Measurements from ENCODE around the gene AVPR1B.

The AVPR1B gene

DNA sequence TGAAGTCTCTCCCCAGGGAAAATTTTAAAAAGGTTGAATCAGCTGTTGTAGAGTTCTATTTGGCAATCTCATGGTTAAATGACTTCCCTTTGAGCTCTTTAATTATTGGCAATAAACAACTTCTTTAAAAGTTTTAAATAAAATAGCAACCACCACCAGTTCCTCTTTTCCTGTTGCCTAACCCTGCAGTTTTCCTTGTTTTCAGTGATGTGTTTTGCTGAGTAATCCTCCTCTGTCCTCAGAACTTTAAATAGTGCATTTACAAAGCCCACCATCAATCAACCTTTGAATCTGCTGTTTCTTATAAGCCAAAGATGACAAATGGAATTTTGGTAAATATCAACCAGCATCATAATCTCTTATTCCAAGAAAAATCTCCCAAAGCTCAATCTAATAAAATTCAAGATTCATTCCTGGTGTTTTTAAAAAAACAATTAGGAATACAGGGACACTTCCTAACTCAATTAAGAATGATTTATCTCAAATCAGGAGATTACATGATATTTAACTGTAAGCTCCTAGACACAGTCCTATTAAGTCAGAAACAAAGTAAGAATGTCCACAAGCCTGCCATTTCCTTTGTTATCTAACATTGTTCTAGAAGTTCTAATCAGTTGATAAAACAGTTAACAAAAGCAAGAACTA is 14.8 kb downstream of the AVPR1B start:
- no peak overlapping the region for H3K4me3 ChIP-seq (ENCODE audit: low read length in 2 of 2)
- no peak overlapping the region for H3K9ac ChIP-seq (ENCODE audit: low read depth in 1 of 2, low read length in 2 of 2)
- H3K36me3 ChIP-seq (ENCODE audit: control insufficient read depth in 2 of 2, insufficient read depth in 2 of 2, low read length in 2 of 2), result no peaks in the 10 kb centered on the region
- no peaks in the 10 kb centered on the region for H3K9me3 ChIP-seq (ENCODE audit: control insufficient read depth in 2 of 2, low read length in 2 of 2)
- H3K27me3 ChIP-seq (ENCODE audit: control insufficient read depth in 2 of 2, insufficient read depth in 2 of 2, low read length in 2 of 2), result no peaks in the 10 kb centered on the region
- H3K27ac ChIP-seq (ENCODE audit: low read depth in 2 of 2, low read length in 2 of 2), result no peak overlapping the region
- no peaks in the 10 kb centered on the region for H3K4me1 ChIP-seq (ENCODE audit: control insufficient read depth in 2 of 2, insufficient read depth in 2 of 2, low read length in 2 of 2)

DNA sequence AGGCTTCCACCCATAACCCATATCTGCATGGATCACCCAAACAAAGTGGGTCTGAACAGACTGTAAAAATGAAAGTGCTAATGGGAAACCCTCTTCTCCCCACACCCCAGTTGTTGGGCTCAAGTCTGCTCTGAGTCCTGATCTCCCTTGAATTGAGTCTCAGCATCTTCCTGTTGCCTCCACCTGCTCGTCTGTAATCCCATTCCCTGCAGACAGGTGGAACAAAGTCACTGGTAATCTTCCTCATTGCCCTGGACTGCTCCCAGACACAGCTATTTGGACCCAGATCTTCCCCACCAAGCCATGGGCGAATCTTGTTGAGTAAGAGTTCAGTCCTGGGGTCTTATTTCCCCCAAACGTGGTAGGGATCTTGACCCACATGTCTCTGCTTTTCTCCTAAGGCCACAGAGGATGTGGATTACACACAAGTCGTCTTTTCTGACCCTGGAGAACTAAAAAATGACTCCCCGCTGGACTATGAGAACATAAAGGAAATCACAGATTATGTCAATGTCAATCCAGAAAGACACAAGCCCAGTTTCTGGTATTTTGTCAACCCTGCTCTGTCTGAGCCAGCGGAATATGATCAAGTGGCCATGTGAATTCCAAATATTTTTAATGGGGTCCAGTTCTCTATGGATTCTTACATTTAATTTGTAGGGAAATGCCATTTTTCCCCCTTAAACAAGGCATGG is 15.7 kb downstream of the AVPR1B start:
- Histone ChIP-seq H3K9me3 (ENCODE audit: control insufficient read depth in 2 of 2, low read length in 2 of 2) (no peaks in the 10 kb centered on the region), H3K27me3 (ENCODE audit: control insufficient read depth in 2 of 2, insufficient read depth in 2 of 2, low read length in 2 of 2) (no peaks in the 10 kb centered on the region), H3K27ac (ENCODE audit: low read depth in 2 of 2, low read length in 2 of 2) (no peak overlapping the region), H3K36me3 (ENCODE audit: control insufficient read depth in 2 of 2, insufficient read depth in 2 of 2, low read length in 2 of 2) (no peaks in the 10 kb centered on the region), H3K4me3 (ENCODE audit: low read length in 2 of 2) (no peak overlapping the region), H3K4me1 (ENCODE audit: control insufficient read depth in 2 of 2, insufficient read depth in 2 of 2, low read length in 2 of 2) (no peaks in the 10 kb centered on the region), H3K9ac (ENCODE audit: low read depth in 1 of 2, low read length in 2 of 2) (no peak overlapping the region)

DNA sequence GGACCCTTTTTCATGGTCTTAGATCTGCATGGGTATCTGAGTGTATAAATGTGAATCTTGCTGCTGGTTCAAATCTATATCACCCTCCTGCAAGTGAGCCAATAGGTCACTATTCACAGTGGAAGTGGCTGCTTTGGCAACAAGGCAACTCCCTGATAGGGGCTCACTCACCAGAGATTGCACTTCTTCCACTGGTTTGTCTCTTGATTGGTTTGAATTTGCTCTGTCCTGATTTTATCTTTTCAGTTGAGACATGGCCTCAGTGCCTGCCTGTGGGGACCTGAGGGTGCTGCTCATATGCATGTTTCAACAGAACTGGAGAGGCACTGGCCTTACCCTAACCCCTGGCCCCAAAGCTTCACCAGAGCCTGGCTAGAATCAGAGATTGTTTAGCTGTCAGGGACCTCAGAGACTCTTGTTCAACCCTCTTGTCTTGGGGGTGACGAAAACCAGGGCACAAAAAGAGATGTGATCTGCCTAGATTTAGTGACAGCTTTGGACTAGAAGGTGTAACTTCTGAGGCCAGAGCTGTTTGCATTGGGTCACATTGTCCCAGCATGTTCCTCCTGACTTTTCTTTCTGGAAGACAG is 16.9 kb downstream of the AVPR1B start:
- Histone ChIP-seq H3K27ac (ENCODE audit: low read depth in 2 of 2, low read length in 2 of 2) (no peak overlapping the region), H3K9me3 (ENCODE audit: control insufficient read depth in 2 of 2, low read length in 2 of 2) (no peaks in the 10 kb centered on the region), H3K9ac (ENCODE audit: low read depth in 1 of 2, low read length in 2 of 2) (no peak overlapping the region), H3K27me3 (ENCODE audit: control insufficient read depth in 2 of 2, insufficient read depth in 2 of 2, low read length in 2 of 2) (no peaks in the 10 kb centered on the region), H3K36me3 (ENCODE audit: control insufficient read depth in 2 of 2, insufficient read depth in 2 of 2, low read length in 2 of 2) (no peaks in the 10 kb centered on the region), H3K4me3 (ENCODE audit: low read length in 2 of 2) (no peak overlapping the region), H3K4me1 (ENCODE audit: control insufficient read depth in 2 of 2, insufficient read depth in 2 of 2, low read length in 2 of 2) (no peaks in the 10 kb centered on the region)

GRCh38 chr1:206098242-206098919 is 18.8 kb downstream of the AVPR1B start:
- no peak overlapping the region for H3K27ac ChIP-seq (ENCODE audit: low read depth in 2 of 2, low read length in 2 of 2)
- no peaks in the 10 kb centered on the region for H3K27me3 ChIP-seq (ENCODE audit: control insufficient read depth in 2 of 2, insufficient read depth in 2 of 2, low read length in 2 of 2)
- no peak overlapping the region for H3K9ac ChIP-seq (ENCODE audit: low read depth in 1 of 2, low read length in 2 of 2)
- H3K9me3 ChIP-seq (ENCODE audit: control insufficient read depth in 2 of 2, low read length in 2 of 2), result no peaks in the 10 kb centered on the region
- no peaks in the 10 kb centered on the region for H3K4me1 ChIP-seq (ENCODE audit: control insufficient read depth in 2 of 2, insufficient read depth in 2 of 2, low read length in 2 of 2)
- no peak overlapping the region for H3K4me3 ChIP-seq (ENCODE audit: low read length in 2 of 2)
- H3K36me3 ChIP-seq (ENCODE audit: control insufficient read depth in 2 of 2, insufficient read depth in 2 of 2, low read length in 2 of 2), result no peaks in the 10 kb centered on the region

DNA sequence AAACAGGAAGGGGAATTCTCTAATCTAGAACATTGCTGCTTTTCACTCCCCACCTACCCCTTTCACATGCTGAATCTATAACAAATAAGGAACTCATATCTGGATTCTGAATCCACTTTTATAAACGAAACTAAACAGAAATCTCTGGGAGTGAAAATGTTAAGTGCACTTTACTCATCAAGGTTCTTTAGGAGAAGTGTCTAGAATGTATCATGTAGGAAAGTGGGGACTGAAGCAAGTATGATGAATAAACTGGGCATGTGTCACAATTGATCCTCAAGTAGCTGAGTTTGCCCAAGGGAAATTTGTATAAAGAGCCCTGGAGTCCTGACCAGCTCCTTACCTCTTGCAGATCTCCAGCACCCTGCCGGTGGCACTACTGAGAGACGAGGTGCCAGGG is 19.8 kb downstream of the AVPR1B start:
- Histone ChIP-seq H3K36me3 (ENCODE audit: control insufficient read depth in 2 of 2, insufficient read depth in 2 of 2, low read length in 2 of 2) (no peaks in the 10 kb centered on the region), H3K27me3 (ENCODE audit: control insufficient read depth in 2 of 2, insufficient read depth in 2 of 2, low read length in 2 of 2) (no peaks in the 10 kb centered on the region), H3K27ac (ENCODE audit: low read depth in 2 of 2, low read length in 2 of 2) (no peak overlapping the region), H3K4me1 (ENCODE audit: control insufficient read depth in 2 of 2, insufficient read depth in 2 of 2, low read length in 2 of 2) (no peaks in the 10 kb centered on the region), H3K4me3 (ENCODE audit: low read length in 2 of 2) (no peak overlapping the region), H3K9me3 (ENCODE audit: control insufficient read depth in 2 of 2, low read length in 2 of 2) (no peaks in the 10 kb centered on the region), H3K9ac (ENCODE audit: low read depth in 1 of 2, low read length in 2 of 2) (no peak overlapping the region)

- Histone ChIP-seq H3K4me1 (ENCODE audit: control insufficient read depth in 2 of 2, insufficient read depth in 2 of 2, low read length in 2 of 2) (no peaks in the 10 kb centered on the region), H3K36me3 (ENCODE audit: control insufficient read depth in 2 of 2, insufficient read depth in 2 of 2, low read length in 2 of 2) (no peaks in the 10 kb centered on the region), H3K9ac (ENCODE audit: low read depth in 1 of 2, low read length in 2 of 2) (no peak overlapping the region), H3K27ac (ENCODE audit: low read depth in 2 of 2, low read length in 2 of 2) (no peak overlapping the region), H3K9me3 (ENCODE audit: control insufficient read depth in 2 of 2, low read length in 2 of 2) (no peaks in the 10 kb centered on the region), H3K27me3 (ENCODE audit: control insufficient read depth in 2 of 2, insufficient read depth in 2 of 2, low read length in 2 of 2) (no peaks in the 10 kb centered on the region), H3K4me3 (ENCODE audit: low read length in 2 of 2) (no peak overlapping the region)
Measured at GRCh38 chr1:206094024-206094423, 23.2 kb downstream of the AVPR1B start.

GRCh38 chr1:206089341-206089740 is 27.8 kb downstream of the AVPR1B start:
- Histone ChIP-seq H3K9me3 (ENCODE audit: control insufficient read depth in 2 of 2, low read length in 2 of 2) (no peaks in the 10 kb centered on the region), H3K27ac (ENCODE audit: low read depth in 2 of 2, low read length in 2 of 2) (no peak overlapping the region), H3K4me3 (ENCODE audit: low read length in 2 of 2) (no peak overlapping the region), H3K27me3 (ENCODE audit: control insufficient read depth in 2 of 2, insufficient read depth in 2 of 2, low read length in 2 of 2) (no peaks in the 10 kb centered on the region), H3K9ac (ENCODE audit: low read depth in 1 of 2, low read length in 2 of 2) (no peak overlapping the region), H3K4me1 (ENCODE audit: control insufficient read depth in 2 of 2, insufficient read depth in 2 of 2, low read length in 2 of 2) (no peaks in the 10 kb centered on the region), H3K36me3 (ENCODE audit: control insufficient read depth in 2 of 2, insufficient read depth in 2 of 2, low read length in 2 of 2) (no peaks in the 10 kb centered on the region)

- H3K27me3 ChIP-seq (ENCODE audit: control insufficient read depth in 2 of 2, insufficient read depth in 2 of 2, low read length in 2 of 2), result no peaks in the 10 kb centered on the region
- no peak overlapping the region for H3K9ac ChIP-seq (ENCODE audit: low read depth in 1 of 2, low read length in 2 of 2)
- H3K27ac ChIP-seq (ENCODE audit: low read depth in 2 of 2, low read length in 2 of 2), result no peak overlapping the region
Measured at GRCh38 chr1:206087091-206087490, 30.1 kb downstream of the AVPR1B start.

DNA sequence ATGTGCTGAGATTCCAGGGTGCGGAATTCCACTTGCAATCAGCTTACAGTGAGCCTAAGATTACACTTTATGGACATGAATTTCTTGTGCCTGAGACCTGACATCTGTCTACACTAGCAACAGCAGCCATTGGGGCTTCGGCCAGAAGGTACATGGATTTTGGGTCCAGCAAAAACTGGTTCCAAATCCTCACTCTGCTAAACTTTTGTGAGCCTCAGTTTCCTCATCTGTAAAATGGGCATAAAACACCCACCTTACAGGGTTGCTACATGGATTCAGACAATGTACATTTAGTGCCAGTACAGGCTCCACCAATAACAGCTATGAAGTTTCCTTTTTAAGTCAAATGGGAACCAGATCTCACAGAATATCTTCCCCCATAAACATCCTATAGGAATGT is 33.4 kb downstream of the AVPR1B start:
- H3K27ac ChIP-seq (ENCODE audit: low read depth in 2 of 2, low read length in 2 of 2), result no peak overlapping the region
- H3K27me3 ChIP-seq (ENCODE audit: control insufficient read depth in 2 of 2, insufficient read depth in 2 of 2, low read length in 2 of 2), result no peaks in the 10 kb centered on the region

More at GRCh38 chr1:206087091-206087490, 30.1 kb downstream of the AVPR1B start:
- Histone ChIP-seq H3K36me3 (ENCODE audit: control insufficient read depth in 2 of 2, insufficient read depth in 2 of 2, low read length in 2 of 2) (no peaks in the 10 kb centered on the region), H3K9me3 (ENCODE audit: control insufficient read depth in 2 of 2, low read length in 2 of 2) (no peaks in the 10 kb centered on the region), H3K4me1 (ENCODE audit: control insufficient read depth in 2 of 2, insufficient read depth in 2 of 2, low read length in 2 of 2) (no peaks in the 10 kb centered on the region), H3K4me3 (ENCODE audit: low read length in 2 of 2) (no peak overlapping the region)

More for the DNA sequence above, 33.4 kb downstream of the AVPR1B start:
- Histone ChIP-seq H3K4me3 (ENCODE audit: low read length in 2 of 2) (no peak overlapping the region), H3K4me1 (ENCODE audit: control insufficient read depth in 2 of 2, insufficient read depth in 2 of 2, low read length in 2 of 2) (no peaks in the 10 kb centered on the region), H3K36me3 (ENCODE audit: control insufficient read depth in 2 of 2, insufficient read depth in 2 of 2, low read length in 2 of 2) (no peaks in the 10 kb centered on the region), H3K9me3 (ENCODE audit: control insufficient read depth in 2 of 2, low read length in 2 of 2) (no peaks in the 10 kb centered on the region), H3K9ac (ENCODE audit: low read depth in 1 of 2, low read length in 2 of 2) (no peak overlapping the region)

All from mucosa of rectum (tissue), 2 donors.